ENCODE data around the gene OR10V1.
"Not testable (repeated sequence)": the region's sequence is repeated elsewhere in the genome, so short reads cannot be mapped to it uniquely, and the experiment has no call there.

The OR10V1 gene

DNA sequence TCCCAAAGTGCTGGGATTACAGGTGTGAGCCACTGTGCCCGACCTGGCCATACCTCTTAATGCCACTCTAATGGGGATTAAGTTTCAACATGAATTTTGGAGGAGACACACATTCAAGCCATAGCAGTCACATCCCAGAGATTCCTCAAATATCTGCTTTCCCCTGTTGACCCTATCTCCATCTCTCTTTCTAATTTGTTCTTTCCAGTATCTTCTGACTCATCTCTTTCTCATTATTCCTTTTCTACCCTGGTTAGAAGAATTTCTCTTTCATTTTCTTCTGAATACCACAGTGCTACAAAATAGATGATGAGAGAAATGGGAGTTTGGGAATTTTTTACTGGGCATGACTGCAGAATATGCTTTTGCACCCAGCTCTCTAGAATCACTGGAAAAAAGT is 5.1 kb downstream of the OR10V1 start:
- no peak for DNase-seq

DNA sequence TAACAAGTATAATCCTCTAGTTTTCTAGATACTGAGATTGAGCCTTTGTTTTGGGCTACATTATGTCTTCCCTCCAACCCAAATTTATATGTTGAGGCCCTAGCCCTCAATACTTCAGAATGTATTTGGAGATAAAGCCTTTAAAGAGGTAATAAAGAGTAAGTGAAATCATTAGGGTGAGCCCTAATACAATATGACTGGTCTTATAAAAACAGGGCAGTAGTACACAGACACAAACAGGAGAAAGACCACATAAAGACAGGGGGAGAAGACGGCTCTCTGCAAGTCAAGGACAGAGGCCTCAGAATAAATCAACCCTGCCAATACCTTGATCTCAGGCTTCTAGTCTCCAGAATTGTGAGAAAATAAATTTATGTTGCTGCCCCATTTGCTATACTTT is 6.3 kb downstream of the OR10V1 start:
- no peak for DNase-seq

DNA sequence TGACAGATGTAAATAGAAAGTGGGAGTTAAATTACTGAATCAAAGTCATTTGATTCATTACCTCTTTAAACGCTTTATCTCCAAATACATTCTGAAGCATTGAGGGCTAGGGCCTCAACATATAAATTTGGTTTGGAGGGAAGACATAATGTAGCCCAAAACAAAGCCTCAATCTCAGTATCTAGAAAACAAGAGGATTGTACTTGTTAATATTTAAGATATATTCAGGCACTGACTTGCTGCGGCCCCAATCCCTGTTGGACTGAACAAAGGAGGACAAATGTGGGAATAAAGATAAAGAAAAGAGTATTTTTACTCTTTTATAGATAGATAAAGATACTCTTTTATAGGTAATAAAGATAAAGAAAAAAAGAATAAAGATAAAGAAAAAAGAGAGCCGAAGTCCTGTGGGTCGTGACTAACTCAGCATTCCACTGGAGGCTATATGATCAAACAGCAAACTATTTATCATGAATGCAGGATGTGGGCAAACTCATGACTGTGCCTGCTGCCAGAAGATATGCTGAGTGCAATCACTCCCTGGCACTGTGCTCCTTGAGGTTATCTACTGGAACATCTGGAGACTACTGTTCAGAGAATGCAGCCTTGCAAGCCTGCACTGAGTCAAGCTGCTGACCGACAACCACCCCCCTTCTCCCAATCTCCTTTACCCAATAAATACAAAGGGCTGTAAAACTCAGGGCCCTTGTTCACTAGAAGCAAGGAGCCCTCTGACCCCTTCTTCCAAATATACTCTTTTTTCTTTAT is 6.9 kb downstream of the OR10V1 start:
- DNase-seq: no peak

DNA sequence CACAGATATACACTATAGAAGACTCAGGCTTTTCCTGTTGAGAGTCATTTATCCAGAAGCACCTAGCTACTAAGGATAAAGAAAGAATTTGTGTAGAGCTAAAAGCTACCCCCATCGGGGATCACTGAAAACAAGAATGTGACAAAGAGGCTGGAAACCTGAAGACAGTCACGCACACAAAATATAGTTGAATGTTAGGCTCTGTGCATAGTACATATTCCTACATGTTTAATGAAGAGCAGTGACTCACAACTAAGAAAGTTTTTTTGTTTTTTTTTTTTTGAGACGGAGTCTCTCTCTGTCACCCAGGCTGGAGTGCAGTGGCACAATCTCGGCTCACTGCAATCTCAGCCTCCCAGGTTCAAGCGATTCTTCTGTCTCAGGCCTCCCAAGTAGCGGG is 8.4 kb downstream of the OR10V1 start:
- no peak for DNase-seq

DNA sequence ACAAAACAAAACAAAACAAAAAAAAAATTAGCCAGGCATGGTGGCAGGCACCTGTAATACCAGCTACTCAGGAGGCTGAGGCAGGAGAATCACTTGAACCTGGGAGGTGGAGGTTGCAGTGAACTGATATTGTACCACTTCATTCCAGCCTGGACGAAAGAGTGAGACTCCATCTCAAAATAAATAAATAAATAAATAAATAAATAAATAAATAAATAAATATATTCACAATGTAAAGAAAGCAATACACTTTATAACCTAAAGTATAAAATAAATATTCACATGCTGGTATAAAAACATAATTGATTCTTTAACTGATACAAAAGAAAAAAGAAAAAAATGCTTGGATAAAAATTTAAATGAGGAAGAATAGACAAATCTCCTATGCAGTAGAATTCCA is 10.1 kb downstream of the OR10V1 start:
- DNase-seq: not testable (repeated sequence)

DNA sequence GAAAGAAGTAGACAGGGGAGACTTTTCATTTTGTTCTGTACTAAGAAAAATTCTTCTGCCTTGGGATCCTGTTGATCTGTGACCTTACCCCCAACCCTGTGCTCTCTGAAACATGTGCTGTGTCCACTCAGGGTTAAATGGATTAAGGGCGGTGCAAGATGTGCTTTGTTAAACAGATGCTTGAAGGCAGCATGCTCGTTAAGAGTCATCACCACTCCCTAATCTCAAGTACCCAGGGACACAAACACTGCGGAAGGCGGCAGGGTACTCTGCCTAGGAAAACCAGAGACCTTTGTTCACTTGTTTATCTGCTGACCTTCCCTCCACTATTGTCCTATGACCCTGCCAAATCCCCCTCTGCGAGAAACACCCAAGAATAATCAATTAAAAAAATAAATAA is 13.5 kb downstream of the OR10V1 start:
- not testable (repeated sequence) for DNase-seq

DNA sequence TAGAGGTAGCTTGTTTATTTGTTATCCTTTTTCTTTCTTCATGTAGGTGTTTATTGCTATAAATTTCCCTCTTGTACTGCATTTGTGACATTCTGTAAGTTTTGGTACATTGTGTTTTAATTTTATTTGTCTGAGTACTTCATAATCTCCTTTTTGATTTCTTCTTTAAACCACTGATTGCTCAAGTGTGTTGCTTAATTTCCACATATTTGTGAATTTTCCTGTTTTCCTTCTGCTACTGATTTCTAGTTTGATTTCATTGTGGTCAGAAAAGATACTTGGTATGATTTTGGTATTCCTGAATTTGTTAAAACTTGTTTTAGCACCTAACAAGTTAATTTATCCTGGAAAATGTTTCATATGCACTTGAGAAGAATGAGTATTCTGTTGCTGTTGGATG is 15.1 kb downstream of the OR10V1 start:
- DNase-seq: no peak

DNA sequence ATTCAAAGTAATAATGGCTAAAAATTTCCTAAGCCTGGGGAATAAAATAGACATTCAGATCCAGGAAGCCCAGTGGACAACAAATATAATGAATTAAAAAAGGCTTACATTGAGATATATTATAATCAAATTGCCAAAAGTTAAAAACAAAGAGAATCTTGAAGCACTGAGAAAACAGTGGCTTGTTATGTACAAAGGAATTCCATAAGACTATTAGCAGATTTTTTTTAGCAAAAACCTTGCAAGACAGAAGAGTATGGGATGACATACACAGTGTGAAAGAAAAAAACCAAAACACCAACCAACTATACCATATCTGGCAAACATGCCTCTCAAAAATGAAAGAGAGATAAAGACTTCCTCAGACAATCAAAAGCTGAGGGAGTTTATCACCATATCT is 20.7 kb downstream of the OR10V1 start:
- DNase-seq: no peak

DNA sequence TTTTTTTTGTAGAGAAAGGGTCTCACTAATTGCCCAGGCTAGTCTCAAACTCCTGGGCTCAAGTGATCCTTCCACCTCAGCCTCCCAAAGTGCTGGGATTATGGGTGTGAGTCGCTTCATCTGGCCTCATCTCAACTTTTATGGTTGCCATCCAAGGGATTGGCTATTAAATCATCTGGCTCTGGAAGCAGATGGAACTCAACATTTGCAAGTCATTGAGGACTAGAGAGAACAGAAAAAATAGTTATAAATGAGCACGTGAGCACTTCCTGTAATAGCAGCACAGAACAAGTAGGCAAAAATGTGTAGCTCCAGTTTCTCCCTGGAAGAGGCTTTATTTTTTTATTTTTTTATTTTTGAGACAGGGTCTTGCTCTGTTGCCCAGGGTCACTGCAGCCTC is 22.5 kb downstream of the OR10V1 start:
- DNase-seq: no peak

DNA sequence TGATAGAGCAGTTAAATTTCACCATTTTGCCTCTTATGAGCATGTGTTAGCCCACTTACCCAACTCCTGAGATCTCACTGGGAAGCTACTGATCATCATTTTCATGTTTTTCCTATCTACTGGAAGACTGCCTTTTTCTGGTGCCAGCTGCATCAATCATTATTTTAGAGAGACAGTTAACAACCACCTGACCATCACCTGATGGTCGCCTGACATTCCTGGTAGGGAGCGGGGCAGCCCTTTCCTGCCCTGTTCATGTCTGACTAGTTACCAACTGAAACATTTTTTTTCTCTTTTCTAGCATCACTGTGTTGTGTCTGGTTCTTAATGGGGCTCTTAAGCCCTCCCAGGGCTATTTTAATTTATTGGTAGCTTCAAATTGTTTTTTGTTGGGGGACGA is 24.6 kb downstream of the OR10V1 start:
- DNase-seq: no peak

DNA sequence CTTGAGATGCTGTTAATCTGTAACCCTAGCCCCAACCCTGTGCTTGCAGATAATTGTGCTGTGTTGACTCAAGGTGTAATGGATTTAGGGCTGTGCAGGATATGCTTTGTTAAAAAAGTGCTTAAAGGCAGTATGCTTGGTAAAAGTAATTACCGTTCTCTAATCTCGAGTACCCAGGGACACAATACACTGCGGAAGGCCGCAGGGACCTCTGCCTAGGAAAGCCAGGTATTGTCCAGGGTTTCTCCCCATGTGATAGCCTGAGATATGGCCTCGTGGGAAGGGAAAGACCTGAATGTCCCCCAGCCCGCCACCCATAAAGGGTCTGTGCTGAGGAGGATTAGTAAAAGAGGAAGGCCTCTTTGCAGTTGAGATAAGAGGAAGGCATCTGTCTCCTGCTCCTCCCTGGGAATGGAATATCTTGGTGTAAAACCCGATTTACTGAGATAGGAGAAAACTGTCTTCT is 32.4 kb downstream of the OR10V1 start:
- not testable (repeated sequence) for DNase-seq

DNA sequence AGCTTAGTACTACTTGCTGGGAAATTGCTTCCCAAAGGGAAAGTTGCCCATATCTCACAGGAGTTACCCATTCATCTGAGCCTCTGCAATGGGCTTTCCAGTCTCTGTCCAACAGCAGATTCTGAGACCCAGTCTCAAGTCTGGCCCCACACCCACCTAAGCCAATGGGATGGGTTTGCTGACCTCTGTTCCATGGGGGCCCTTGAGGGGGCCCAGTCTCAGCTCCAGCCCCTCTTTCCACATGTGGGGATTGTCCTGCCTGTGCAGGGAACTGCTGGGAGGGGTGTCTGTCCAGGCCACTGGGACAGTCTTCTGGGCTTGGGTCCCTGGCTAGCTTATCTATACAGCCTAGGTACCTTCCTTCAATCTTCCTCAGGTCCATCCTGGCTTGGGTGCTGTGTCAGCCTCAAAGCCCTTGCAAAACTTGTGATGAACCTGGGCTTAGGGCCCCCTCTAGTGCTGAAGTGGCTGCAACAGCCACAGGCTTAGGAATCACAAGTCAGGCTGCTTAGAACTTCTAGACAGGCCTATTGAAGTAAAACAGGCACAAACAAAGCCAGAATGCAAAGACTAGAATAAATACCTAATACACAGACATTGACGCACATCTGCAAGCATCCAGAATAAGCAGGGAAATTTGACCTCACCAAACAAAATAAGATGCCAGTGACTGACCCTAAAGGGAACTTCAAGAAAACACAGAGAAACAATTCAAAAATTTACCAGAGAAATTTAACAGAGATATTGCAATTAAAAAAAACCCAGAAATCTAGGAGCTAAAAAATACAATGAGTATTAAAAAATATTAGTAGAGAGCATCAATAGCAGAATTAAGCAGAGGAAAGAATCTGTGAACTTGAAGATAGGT is 33.1 kb downstream of the OR10V1 start:
- DNase-seq: no peak

DNA sequence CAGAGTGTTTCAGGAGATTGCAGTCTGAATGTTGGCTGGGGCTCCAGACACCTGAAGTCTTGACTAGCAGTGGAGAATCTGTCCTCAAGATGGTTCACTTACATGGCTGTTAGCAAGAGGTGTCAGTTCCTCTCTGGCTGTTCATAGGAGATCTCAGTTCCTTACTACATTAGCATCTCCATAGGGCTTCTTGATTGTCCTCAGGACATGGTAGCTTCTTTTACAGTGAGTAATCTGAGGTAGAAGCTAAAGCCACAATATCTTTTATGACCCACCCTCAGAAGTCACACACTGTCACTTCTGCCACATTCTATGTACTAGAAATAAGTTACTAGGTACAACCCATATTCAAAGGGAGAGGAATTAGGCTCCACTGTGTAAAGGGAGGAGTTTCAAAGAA is 34.3 kb downstream of the OR10V1 start:
- DNase-seq: no peak

DNA sequence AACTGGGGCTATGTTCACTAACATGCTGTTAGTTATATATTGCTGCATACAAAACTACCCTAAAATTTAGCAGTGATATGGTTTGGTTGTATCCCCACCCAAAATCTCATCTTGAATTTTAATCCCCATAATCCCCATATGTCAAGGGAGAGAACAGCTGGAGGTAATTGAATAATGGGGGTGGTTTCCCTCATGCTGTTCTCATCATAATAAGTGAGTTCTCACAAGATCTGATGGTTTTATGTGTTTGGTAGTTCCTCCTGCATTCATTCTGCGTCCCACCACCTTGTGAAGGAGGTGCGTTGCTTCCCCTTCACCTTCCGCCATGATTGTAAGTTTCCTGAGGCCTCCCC is 34.9 kb downstream of the OR10V1 start:
- no peak for DNase-seq

DNA sequence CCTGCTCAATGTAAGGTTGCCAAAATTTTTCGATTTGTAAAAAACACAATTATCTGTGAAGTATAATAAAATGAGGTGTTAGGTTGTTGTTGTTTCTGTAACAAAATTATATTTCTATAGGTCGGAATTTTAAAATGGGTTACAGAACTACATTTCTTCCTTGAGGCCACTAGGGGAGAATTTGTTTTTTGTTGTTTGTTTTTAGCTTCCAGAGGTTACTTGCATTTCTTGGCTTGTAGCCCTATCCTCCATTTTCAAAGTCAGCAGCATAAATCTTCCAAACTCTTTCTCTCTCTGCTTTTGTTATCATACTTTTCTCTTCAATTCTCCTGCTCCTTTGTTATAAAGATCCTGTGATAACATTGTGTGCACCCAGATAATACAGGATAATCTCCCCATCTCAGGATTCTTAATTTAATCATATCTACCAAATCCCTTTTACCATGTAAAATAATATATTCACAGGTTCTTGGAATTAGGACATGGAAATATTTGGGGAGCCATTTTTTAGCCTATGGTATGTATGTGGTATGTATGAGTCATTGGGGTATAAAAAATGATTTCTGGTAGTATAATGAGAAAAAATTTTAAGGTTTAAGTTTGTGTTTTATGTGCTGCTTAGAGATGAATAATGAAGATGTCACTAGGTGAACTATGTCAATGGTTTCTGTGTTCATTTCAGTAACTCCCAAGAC is 35.4 kb downstream of the OR10V1 start:
- DNase-seq: no peak

DNA sequence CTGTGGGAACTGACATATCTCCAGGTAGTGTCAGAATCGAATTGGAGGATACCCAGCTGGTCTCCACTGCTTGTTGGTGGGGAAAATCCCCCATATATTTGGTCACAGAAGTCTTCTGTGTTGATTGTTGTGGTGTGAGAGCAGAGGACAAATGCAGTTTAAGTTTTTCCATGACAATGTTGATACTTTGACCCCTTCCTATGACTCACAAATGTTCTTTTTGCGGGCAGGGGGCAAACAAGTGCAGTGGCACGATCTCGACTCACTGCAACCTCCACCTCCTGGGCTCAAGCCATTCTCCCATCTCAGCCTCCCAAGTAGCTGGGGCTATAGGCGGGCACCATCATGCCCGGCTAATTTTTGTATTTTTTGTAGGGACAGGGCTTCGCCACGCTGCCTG is 37.4 kb downstream of the OR10V1 start:
- no peak for DNase-seq

DNA sequence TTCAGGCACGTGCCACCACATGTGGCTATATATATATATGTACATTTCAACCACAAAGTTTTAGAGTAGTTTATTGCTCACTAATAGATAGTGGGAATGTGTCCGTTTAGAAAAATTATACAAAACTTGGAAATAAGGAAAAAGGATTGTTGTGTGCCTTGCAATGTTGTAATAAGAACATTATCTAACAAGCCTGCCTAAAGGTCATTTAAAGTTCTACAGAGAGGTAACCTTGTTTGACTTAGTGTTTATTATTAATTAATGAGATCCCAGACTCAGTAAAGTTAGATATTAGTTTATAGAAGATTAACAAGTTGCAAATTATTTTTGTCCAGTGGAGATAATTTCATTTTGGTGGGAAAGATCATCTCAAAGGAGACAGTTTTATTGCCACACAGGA is 39.4 kb downstream of the OR10V1 start:
- DNase-seq: no peak

DNA sequence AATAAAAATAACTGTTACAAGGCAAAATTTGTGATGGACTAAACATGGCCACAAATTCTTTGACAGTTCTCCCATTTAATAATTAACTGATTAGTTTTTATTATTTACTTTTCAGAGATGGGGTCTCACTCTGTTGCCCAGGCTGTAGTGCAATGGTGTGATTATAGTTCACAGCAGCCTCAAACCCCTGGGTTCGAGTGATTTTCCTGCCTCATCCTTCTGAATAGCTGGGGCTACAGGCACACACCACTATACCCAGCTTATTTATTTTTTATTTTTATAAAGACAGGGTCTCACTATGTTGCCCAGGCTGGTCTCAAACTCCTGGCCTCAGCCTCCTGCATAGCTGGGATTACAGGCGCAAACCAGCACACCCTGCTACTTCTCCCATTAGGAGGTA is 40.4 kb downstream of the OR10V1 start:
- no peak for DNase-seq

DNA sequence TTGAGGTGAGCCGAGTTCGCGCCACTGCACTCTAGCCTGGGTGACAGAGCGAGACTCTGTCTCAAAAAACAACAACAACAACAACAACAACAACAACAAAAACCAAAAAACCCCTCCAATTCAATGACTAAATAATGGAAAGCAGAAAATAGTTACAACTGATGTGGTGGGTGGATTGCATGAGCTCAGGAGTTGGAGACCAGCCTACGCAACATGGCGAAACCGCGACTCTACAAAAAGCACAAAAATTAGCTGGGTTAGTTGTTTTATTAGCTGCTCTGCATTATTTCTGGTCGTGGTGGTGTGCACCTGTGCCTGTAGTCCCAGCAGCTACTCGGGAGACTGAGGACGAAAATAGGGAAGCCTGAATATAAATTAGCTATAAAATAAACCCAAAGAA is 42.2 kb downstream of the OR10V1 start:
- DNase-seq: no peak

DNA sequence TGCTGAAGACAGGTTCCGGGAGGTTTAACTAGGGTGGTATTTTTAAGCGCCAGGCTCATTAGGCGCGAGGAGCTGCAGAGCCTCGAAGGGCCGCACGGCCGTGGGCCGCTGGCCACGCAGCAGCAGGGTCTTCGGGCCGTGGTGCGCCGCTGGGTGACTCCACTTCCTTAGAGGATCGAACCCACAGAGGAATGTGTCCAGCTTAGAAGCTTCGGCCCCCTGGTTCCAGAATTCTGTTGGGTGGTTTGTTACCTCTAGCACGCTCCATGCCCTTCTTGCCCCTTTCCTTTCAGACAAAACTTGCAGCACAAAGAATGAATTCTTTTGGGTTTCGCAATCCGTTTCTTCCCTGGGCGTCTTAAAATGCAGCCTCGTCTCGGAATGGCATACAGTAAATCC is 44.0 kb downstream of the OR10V1 start:
- DNase-seq: no peak

DNA sequence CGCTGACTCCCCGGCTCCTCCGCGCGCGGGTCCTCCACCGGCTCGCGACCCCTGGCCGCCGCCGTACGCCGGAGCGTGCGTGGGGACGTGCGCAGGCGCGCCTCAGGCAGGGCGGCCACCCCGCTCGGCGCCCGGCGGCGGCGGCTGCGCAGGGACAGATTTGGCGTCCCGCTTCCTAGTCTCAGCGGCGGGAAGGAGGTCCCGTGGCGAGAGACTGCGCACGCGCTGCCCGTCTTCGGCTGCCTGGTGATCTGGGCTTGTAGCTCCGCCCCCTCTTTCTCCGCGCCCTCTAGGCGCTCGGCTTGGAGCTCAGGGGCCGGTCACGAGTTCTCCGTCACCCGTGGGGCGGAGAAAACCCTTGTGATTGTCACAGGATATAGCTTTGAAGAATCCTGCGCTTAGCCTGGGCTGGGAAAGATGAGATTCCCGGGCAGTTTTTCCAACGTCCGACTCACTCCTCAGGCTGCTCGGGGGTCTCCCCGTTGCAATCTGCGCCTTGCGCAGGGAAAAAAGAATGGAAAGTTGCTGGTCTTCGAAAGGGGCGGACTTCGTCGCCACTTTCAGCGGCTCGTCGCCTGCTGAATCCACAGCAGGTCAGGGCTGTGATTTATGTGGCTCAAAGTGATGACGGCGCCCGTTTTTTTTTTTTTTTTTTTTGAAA is 44.6 kb downstream of the OR10V1 start, which contains the start of gene PATL1:
TSS of gene PATL1 (minus strand) at position 88 of the 661 bp plus-strand sequence. CDS start 142 bp downstream, outside the sequence.
- DNase-seq: peak; percentile 93

DNA sequence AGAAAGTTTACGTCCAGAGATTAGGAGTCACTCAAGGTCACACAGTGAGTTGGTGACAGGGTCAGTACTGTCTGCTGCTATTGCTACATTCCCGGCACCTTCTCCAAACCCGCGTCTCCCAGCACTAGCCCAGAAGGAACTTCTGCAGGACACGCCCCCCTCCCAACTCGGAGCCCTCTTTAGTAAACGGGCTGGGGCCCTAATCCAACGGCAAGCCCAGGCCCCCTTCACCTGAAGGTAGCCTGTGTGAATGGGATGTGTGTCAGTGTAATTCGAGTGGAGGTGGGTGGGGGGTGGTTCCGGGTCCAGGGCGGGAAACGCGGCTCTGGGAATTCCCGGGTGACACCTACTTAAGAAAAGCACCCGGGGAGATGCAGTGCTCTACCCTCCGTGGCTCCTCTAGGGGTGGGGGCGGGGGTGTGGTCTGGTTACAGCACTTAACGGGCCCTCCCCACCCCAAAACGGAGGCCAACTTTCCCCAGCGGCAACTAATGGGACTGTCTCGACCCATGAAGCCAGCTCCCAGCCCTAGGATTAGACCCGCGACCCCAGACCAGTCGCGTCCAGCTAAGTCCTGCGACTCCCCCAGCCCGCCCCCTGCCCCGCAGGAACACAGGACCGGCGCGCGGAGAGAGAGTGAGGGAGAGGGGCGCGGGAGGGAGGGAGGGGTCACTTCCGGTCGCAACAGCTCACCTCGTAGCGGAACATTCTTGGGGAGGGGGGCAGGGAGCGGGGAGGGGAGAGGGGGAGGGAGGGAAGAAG is 45.3 kb downstream of the OR10V1 start:
- no peak for DNase-seq
